ENCODE results near the gene ABCC8.

Gene ABCC8

DNA sequence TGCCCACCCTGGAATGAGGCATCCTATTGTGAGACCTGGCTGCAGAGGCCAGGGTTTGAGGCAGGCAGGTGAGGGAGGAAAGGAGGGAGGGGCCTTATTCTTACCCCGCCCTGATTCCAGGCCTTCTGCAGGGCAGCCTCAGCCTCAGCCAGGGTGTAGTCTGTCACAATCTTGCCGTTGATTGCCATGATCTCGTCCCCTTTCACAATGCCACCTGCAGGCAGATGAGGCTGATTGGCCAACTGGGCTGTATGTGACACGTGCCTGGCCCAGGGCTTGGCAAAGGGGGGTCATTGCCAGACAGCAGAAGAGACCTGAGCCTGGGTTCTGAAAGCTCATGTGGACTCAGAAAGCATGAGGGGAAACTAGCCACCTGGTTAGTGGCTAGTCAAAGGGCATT, 21.4 kb upstream of the ABCC8 start:
- Mint-ChIP-seq H3K4me3 (no peak overlapping the region), H3K27ac (no peak overlapping the region), H3K4me1 (no peaks in the 10 kb centered on the region), H3K9me3 (no peaks in the 10 kb centered on the region), H3K27me3 (ENCODE audit: low read depth) (peaks cover 30% of the 10 kb centered on the region), H3K36me3 (ENCODE audit: low read depth) (no peaks in the 10 kb centered on the region)
- TF ChIP-seq, protein P1, sequence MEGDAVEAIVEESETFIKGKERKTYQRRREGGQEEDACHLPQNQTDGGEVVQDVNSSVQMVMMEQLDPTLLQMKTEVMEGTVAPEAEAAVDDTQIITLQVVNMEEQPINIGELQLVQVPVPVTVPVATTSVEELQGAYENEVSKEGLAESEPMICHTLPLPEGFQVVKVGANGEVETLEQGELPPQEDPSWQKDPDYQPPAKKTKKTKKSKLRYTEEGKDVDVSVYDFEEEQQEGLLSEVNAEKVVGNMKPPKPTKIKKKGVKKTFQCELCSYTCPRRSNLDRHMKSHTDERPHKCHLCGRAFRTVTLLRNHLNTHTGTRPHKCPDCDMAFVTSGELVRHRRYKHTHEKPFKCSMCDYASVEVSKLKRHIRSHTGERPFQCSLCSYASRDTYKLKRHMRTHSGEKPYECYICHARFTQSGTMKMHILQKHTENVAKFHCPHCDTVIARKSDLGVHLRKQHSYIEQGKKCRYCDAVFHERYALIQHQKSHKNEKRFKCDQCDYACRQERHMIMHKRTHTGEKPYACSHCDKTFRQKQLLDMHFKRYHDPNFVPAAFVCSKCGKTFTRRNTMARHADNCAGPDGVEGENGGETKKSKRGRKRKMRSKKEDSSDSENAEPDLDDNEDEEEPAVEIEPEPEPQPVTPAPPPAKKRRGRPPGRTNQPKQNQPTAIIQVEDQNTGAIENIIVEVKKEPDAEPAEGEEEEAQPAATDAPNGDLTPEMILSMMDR (IDR thresholded peaks at IDR 0.05; ENCODE audit: unreplicated experiment in 3 of 3) = no peak

DNA sequence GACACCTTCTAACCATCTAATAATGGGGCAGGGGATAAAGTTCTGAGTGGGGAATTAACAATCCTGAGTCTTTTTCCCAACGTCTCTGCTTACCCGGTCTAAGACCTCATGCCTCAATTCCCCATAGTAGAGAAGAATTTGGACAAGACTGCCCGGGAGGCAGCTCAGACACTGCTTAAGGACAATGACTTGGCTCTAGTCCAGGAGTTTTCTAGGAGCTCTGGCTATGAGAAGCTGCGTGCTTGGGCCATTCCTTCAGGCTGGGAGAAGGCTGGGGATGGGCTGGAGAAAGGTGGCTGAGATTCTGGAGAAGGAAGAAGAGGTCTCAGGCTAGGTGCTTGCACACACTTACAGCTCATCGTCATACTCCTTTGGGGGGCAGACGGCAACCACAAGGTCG, 19.8 kb upstream of the ABCC8 start:
- Mint-ChIP-seq H3K4me1 (no peaks in the 10 kb centered on the region), H3K27me3 (ENCODE audit: low read depth) (peaks cover 30% of the 10 kb centered on the region), H3K4me3 (no peak overlapping the region), H3K9me3 (no peaks in the 10 kb centered on the region), H3K36me3 (ENCODE audit: low read depth) (no peaks in the 10 kb centered on the region), H3K27ac (peak overlapping the region in 1 of 3 experiments; percentile 19)
- TF ChIP-seq, protein P1 (IDR thresholded peaks at IDR 0.05; ENCODE audit: unreplicated experiment in 3 of 3) = no peak

DNA sequence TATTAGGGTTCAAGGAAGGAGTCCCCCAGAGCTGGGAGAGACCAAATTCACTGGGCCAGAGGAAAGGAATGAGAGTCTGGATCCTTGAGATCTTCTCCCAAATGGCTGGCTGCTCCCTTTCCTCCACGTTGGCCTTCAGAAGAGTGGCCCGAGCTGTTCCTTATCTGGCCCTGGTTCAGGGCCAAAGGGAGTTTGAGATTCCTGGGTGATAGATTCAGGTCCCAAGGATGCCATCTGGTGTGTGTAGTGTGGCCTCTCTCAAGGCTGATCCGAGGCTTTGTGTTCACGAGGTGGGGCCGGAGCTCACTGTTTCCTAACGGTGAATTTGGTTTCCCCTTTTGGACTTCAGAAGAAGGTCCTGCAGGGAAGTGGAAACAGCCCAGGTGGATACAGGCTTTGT, 17.4 kb upstream of the ABCC8 start:
- TF ChIP-seq, protein P1 (IDR thresholded peaks at IDR 0.05; ENCODE audit: unreplicated experiment in 3 of 3) = no peak
- H3K27ac Mint-ChIP-seq = no peak overlapping the region
- H3K4me3 Mint-ChIP-seq = no peak overlapping the region
- peaks cover 6% of the 10 kb centered on the region for H3K4me1 Mint-ChIP-seq
- no peaks in the 10 kb centered on the region for H3K36me3 Mint-ChIP-seq (ENCODE audit: low read depth)
- H3K27me3 Mint-ChIP-seq (ENCODE audit: low read depth) = peaks cover 34% of the 10 kb centered on the region
- H3K9me3 Mint-ChIP-seq = no peaks in the 10 kb centered on the region

DNA sequence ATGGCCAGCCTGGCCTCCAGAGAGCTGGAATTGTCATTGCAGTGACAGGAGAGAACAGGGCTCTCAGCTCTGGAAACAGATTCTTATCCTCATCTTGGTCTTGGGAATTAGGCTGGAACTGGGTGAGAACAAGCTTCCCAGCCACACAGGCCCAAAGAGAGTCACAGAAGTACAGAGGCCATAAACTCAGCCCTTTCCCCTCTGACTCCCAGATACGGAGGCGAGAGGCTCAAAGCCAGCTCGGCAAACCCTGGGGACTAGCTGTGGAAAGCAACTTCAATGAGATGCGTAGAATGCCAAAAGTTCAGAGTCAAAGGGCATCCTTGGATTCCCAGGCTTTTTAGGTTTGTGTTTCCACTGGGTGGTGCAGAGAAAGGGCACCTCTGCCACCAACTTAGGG, 14.3 kb upstream of the ABCC8 start:
- TF ChIP-seq, protein P1 (IDR thresholded peaks at IDR 0.05; ENCODE audit: unreplicated experiment in 3 of 3) = no peak
- peaks cover 10% of the 10 kb centered on the region for H3K4me1 Mint-ChIP-seq
- no peaks in the 10 kb centered on the region for H3K9me3 Mint-ChIP-seq
- H3K27ac Mint-ChIP-seq = no peak overlapping the region
- peaks cover 21% of the 10 kb centered on the region for H3K27me3 Mint-ChIP-seq (ENCODE audit: low read depth)
- H3K4me3 Mint-ChIP-seq = no peak overlapping the region
- H3K36me3 Mint-ChIP-seq (ENCODE audit: low read depth) = no peaks in the 10 kb centered on the region

GRCh38 chr11:17490232-17490631, 13.6 kb upstream of the ABCC8 start:
- Mint-ChIP-seq H3K27ac (no peak overlapping the region), H3K4me3 (no peak overlapping the region), H3K4me1 (peaks cover 10% of the 10 kb centered on the region), H3K36me3 (ENCODE audit: low read depth) (no peaks in the 10 kb centered on the region), H3K27me3 (ENCODE audit: low read depth) (peaks cover 19% of the 10 kb centered on the region), H3K9me3 (no peaks in the 10 kb centered on the region)
- TF ChIP-seq, protein P1 (IDR thresholded peaks at IDR 0.05; ENCODE audit: unreplicated experiment in 3 of 3) = no peak

- TF ChIP-seq, protein P1 (IDR thresholded peaks at IDR 0.05; ENCODE audit: unreplicated experiment in 3 of 3) = no peak
- H3K4me3 Mint-ChIP-seq = no peak overlapping the region
- peaks cover 18% of the 10 kb centered on the region for H3K27me3 Mint-ChIP-seq (ENCODE audit: low read depth)
- peaks cover 10% of the 10 kb centered on the region for H3K4me1 Mint-ChIP-seq
- no peaks in the 10 kb centered on the region for H3K9me3 Mint-ChIP-seq
- H3K27ac Mint-ChIP-seq = no peak overlapping the region
- no peaks in the 10 kb centered on the region for H3K36me3 Mint-ChIP-seq (ENCODE audit: low read depth)
These were observed 13.1 kb upstream of the ABCC8 start for GRCh38 chr11:17489751-17490150.
